ENCODE results near the gene FHDC1. TPM values are rescaled to one million over a fixed set of nuclear protein-coding genes. Genes with fewer than 3 reads are reported as not detected.

Gene FHDC1
- total RNA-seq, 4 donors from 2014 or later, result 0.96 to 2.0 (median 1.2) TPM

DNA sequence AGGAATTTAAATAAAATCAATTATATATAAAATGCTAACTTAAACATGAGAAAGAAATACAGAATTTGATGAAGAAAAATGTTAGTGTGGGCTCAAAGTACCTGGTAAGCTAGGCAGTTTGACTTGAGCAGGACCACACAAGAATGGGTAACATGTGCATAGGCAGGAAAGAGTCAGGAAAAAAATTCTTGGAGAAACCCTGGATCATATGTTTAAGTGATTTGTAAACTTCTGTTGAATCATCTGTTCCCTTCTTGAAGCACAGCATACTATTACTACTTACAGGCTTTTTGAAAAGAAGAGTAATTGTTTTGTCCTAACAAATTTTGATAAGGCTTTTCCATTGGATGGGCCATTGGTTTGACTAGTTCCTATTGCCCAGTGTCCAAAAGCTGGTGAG lies 37.5 kb upstream of the FHDC1 start:
- no peak for ATAC-seq (ENCODE audit: low FRiP score)

DNA sequence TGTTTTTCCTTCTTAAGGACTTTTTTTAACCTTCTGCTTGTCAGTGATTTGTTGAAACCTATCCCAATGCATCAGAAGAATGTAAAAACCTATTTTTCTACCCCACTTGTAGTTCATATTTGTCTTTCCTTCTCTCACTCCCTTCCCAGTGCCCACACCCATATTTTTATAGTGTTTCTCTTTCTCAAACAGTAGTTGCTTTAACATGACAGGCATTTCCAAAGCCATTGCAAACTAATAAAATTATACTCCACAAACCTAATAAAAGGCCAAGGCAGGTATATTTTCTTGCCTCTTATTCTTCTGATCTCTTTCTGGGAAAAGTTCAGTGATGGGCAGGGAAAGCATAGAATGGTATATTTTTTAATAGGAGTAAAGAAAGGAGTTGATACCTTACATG lies 35.7 kb upstream of the FHDC1 start:
- DNase-seq (ENCODE audit: low spot score) (no peak), ATAC-seq (ENCODE audit: low FRiP score) (no peak)
- no peak for TF ChIP-seq CTCF (IDR thresholded peaks at IDR 0.05)

More for the DNA sequence above, 37.5 kb upstream of the FHDC1 start:
- DNase-seq (ENCODE audit: low spot score), result no peak
- TF ChIP-seq CTCF (IDR thresholded peaks at IDR 0.05), result no peak

- no peak for DNase-seq (ENCODE audit: low spot score)
- ATAC-seq (ENCODE audit: low FRiP score), result no peak
- TF ChIP-seq CTCF (IDR thresholded peaks at IDR 0.05), result no peak
These were observed 34.9 kb upstream of the FHDC1 start for GRCh38 chr4:152901205-152901604.

DNA sequence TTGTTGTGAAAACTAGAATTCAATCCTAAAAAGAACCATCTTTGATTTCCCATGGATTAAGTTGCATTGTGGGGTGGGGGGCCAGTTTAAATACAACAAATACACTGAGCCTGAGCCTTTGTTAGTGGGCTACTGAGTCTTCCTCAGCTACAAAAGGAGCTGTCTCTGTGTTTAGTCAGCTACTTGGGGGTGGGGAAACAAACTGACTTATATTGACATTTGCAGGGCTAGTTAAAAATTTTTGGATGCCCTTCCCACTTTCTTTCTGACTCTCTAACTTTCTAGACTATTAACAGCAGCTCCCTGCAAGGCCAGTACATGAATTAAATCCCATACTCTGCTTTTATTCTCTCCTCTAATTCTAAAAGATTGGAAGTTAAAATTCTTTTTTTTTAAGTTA lies 32.5 kb upstream of the FHDC1 start:
- no peak for TF ChIP-seq CTCF (IDR thresholded peaks at IDR 0.05)
- ATAC-seq (ENCODE audit: low FRiP score) (no peak), DNase-seq (ENCODE audit: low spot score) (no peak)

DNA sequence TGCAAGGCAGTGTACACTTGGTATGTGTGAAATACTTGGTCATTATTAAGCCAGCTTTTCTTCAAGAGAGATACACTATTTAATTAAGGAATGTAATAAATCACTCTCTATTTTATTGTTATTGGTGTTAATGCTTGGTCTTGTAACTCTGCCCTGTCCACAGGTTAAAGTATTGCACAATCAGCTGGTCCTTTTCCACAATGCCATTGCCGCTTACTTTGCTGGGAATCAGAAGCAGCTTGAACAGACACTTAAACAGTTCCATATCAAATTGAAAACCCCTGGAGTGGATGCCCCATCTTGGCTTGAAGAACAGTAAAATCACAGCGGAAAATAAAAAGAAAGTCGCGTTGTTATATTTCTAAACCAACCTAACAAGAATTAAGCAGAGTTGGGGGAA lies 26.2 kb upstream of the FHDC1 start:
- no peak for DNase-seq (ENCODE audit: low spot score)
- ATAC-seq (ENCODE audit: low FRiP score), result no peak
- no peak for TF ChIP-seq CTCF (IDR thresholded peaks at IDR 0.05)

- DNase-seq (ENCODE audit: low spot score), result no peak
- TF ChIP-seq CTCF (IDR thresholded peaks at IDR 0.05), result no peak
- no peak for ATAC-seq (ENCODE audit: low FRiP score)
These were observed 25.6 kb upstream of the FHDC1 start for GRCh38 chr4:152910521-152910920.

DNA sequence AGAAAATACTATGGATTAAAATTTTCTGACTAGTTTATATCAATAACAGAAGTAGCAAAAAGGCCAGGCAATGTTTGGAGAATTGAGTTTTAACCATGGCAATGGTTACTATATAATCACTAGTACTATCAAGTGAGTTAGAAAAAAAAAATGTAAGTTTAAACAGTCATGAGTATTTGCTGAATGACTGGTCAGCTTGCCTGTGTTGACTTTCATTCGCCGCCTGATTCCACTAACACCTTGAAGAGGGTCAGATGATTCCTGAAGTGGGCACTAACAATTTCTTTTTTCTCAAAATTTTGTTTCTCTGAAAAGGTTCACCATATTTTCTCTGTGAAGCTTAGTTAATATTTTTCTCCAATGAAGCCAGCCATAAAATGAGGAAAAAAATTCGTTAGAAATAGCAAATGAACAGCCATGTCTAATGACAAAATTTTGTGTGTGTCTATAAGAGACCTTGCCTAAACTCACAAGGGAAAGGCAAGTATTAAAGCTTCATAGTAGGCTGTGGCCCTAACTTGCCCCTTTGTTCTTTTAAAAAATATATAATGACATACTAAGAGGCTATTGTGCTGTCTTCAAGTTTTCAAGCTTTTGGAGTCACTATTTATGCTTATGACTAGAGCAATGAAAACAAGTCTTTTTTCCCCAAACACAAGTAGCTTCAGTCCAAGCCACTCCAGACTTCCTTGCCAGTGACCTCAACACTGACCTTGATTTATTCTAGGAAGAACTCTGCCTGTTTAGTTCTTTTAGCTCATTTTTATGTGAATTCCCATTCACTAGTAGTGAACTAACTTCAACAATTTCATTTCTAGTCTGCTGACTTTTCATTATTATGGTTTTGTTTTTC lies 18.4 kb upstream of the FHDC1 start:
- no peak for TF ChIP-seq CTCF (IDR thresholded peaks at IDR 0.05)
- DNase-seq (ENCODE audit: low spot score) (no peak), ATAC-seq (ENCODE audit: low FRiP score) (no peak)

All from omental fat pad (tissue), 4 donors.